Fibroblast of mammary gland (primary cell): ENCODE measurements around the gene MMP17.
"Not testable (repeated sequence)": the region's sequence is repeated elsewhere in the genome, so short reads cannot be mapped to it uniquely, and the experiment has no call there.

Source experiments
- DNase-seq: peaks from one replicate; pipeline ENCODE4 v3.0.0-alpha.2; 2010; ENCODE audit warnings: low read depth
- H3K4me3 ChIP-seq: 2 replicates; pipeline ENCODE4 v1.5.1; 2011; ENCODE audit warnings: low read depth, mild to moderate bottlenecking, low read length, moderate library complexity; ENCODE audit not compliant: control insufficient read depth
- CTCF ChIP-seq: conservative IDR thresholded peaks from 2 replicates; pipeline ENCODE4 v1.5.1; 2011; ENCODE audit warnings: low read depth, low read length, inconsistent platforms; ENCODE audit not compliant: control insufficient read depth, insufficient read depth

The MMP17 gene

DNA sequence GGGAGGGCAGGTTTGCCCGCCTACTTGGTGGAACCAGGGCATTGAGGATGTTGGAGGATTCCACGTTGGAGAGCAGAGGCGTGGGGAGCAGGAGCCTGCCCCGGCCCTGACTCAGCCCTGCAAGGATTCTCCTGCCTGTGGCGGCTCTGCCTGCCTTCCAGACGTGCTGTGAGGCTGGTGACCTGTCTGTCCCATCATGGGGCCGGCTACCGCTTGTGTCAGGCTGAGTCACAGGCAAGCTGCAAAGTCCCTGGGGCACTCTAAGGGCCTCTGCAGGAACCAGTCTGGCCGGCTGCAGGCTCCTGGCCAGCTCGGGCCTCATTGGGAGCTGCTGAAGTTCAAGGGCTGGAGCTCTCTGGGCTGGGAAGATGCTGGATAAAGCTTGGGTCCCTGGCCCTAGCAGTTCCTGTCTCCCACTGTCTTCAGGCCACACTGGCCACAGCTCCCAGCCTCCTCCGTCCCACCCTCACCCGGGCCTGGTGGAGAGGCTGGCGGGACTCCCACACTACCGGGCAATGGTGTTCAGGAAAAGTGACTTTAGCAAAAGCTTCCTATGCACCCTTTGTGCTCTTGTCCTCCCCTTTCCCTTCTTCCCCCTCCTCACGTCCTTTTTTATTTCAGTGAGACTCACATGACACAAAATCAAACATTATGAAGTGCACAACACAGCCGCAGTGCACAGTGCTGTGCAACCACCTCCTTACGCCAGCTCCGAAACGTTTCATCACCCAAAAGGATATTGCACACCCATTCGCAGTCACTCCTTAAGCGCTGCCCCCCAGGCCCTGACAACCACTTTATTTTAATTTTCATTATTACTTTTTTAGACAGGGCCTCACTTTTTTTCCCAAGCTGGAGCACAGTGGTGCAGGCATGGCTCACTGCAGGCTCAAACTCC is 44.2 kb downstream of the MMP17 start:
- DNase-seq = peak; percentile 84

DNA sequence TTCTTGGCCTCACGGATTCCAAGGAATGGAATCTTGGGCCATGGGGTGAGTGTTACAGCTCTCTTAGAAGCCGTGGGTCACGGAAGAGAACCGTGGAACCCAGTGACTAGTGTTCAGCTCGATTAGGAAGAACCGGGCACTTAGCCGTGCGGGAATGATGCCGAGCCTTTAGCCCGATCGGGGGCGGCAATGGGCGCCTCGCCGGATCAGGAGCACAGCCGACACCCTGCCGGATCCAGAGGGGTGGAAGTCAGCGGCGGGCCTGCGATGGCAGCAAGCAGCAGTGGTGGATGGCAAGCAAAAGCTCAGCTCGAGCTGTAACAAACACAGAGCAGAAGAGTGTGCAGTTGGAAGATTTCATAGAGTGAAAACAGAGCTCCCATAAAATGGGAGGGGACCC is 45.1 kb downstream of the MMP17 start:
- TF ChIP-seq CTCF = no peak

More for the DNA sequence above, 44.2 kb downstream of the MMP17 start:
- H3K4me3 ChIP-seq = no peak overlapping the region
- no peak for TF ChIP-seq CTCF

GRCh38 chr12:131874972-131875371 is 46.8 kb downstream of the MMP17 start:
- not testable (repeated sequence) for DNase-seq

More for the DNA sequence above, 45.1 kb downstream of the MMP17 start:
- H3K4me3 ChIP-seq = no peak overlapping the region
- no peak for DNase-seq

GRCh38 chr12:131877216-131877615 is 49.0 kb downstream of the MMP17 start:
- H3K4me3 ChIP-seq, DNase-seq: not testable (repeated sequence)

More at GRCh38 chr12:131874972-131875371, 46.8 kb downstream of the MMP17 start:
- H3K4me3 ChIP-seq = not testable (repeated sequence)

DNA sequence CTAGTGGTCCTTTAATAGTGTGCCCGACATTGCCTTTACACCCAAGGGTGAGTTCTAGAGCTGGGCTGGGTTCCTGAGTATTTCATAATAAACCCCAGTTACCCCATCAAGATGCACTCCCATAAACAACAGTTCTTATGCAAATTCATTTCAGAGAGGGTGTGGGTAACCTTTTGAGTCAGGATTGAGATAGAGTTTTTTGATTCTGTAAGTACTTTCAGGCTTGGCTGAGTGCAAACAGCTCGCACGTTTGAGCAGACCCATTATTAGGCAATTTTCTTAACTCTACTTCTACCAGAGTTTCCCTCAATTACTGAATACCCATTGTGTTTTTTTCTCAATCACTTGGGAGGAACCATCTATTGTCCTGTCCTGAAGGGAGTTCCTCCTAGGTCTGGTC is 50.2 kb downstream of the MMP17 start:
- not testable (repeated sequence) for DNase-seq, H3K4me3 ChIP-seq

- TF ChIP-seq CTCF = no peak
- no peak overlapping the region for H3K4me3 ChIP-seq
- no peak for DNase-seq
These were observed 54.8 kb downstream of the MMP17 start for GRCh38 chr12:131882804-131883520.

- TF ChIP-seq CTCF = no peak
- H3K4me3 ChIP-seq = no peak overlapping the region
- DNase-seq = no peak
These were observed 55.3 kb downstream of the MMP17 start for GRCh38 chr12:131883521-131883900.

- DNase-seq, H3K4me3 ChIP-seq: not testable (repeated sequence)
These were observed 56.9 kb downstream of the MMP17 start for GRCh38 chr12:131885076-131885475.
